WERI-Rb-1 (cell line): ENCODE data around the gene KLHDC7B.
A peak's percentile ranks its signal among the peaks of the same experiment; 100 is the strongest.

ENCODE experiments used
- DNase-seq: peaks from one replicate; pipeline ENCODE4 v3.0.0-alpha.2; 2020
- H3K27ac ChIP-seq: fragments of 250-450 bp; sonication (Bioruptor Pico); 2 replicates; pipeline ENCODE4 v1.5.1; 2020; ENCODE audit warnings: mild to moderate bottlenecking, moderate library complexity
- H3K27me3 ChIP-seq: fragments of 250-450 bp; sonication (Bioruptor Pico); 2 replicates; pipeline ENCODE4 v1.5.1; 2021; ENCODE audit warnings: mild to moderate bottlenecking, low read depth, moderate library complexity; ENCODE audit not compliant: insufficient read depth, severe bottlenecking
- H3K36me3 ChIP-seq: fragments of 250-450 bp; sonication (Bioruptor Pico); 2 replicates; pipeline ENCODE4 v1.5.1; 2020; ENCODE audit warnings: mild to moderate bottlenecking, moderate library complexity
- H3K4me3 ChIP-seq: 2 replicates; pipeline ENCODE4 v1.5.1; 2011; ENCODE audit warnings: low read depth, mild to moderate bottlenecking, control low read depth, low read length
- H3K9me3 ChIP-seq: fragments of 250-450 bp; sonication (Bioruptor Pico); 2 replicates; pipeline ENCODE4 v1.5.1; 2021; ENCODE audit warnings: mild to moderate bottlenecking, moderate library complexity; ENCODE audit not compliant: severe bottlenecking
- TF ChIP-seq, protein P1 (sequence below): IDR thresholded peaks from 2 replicates; pipeline ENCODE4 v1.5.1; 2011; ENCODE audit warnings: low read depth, mild to moderate bottlenecking, control low read depth, inconsistent platforms, low read length

The KLHDC7B gene

DNA sequence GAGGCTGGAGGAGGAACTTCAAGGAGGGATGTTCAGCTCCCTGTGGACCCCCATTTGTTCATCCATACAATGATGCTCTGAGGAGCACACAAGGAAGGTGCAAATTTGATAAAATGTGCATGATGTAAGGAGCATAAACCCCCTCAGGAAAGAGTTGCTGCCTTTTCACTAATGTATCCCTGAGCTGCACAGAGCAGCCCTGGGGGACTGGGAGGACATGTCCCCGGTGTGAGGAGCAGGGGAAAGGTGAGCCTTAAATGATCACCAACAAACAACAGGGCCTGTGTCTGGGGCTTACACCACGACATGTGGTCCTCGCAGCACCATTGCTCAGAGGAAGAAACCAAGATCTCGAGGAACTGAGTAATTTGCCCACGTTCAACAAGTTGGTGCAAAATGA, 51.4 kb downstream of the KLHDC7B start:
- Histone ChIP-seq H3K4me3 (no peak overlapping the region), H3K27me3 (no peaks in the 10 kb centered on the region), H3K36me3 (peaks cover 12% of the 10 kb centered on the region), H3K27ac (no peak overlapping the region), H3K9me3 (no peaks in the 10 kb centered on the region)
- DNase-seq: no peak
- TF ChIP-seq, protein P1, sequence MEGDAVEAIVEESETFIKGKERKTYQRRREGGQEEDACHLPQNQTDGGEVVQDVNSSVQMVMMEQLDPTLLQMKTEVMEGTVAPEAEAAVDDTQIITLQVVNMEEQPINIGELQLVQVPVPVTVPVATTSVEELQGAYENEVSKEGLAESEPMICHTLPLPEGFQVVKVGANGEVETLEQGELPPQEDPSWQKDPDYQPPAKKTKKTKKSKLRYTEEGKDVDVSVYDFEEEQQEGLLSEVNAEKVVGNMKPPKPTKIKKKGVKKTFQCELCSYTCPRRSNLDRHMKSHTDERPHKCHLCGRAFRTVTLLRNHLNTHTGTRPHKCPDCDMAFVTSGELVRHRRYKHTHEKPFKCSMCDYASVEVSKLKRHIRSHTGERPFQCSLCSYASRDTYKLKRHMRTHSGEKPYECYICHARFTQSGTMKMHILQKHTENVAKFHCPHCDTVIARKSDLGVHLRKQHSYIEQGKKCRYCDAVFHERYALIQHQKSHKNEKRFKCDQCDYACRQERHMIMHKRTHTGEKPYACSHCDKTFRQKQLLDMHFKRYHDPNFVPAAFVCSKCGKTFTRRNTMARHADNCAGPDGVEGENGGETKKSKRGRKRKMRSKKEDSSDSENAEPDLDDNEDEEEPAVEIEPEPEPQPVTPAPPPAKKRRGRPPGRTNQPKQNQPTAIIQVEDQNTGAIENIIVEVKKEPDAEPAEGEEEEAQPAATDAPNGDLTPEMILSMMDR: no peak

DNA sequence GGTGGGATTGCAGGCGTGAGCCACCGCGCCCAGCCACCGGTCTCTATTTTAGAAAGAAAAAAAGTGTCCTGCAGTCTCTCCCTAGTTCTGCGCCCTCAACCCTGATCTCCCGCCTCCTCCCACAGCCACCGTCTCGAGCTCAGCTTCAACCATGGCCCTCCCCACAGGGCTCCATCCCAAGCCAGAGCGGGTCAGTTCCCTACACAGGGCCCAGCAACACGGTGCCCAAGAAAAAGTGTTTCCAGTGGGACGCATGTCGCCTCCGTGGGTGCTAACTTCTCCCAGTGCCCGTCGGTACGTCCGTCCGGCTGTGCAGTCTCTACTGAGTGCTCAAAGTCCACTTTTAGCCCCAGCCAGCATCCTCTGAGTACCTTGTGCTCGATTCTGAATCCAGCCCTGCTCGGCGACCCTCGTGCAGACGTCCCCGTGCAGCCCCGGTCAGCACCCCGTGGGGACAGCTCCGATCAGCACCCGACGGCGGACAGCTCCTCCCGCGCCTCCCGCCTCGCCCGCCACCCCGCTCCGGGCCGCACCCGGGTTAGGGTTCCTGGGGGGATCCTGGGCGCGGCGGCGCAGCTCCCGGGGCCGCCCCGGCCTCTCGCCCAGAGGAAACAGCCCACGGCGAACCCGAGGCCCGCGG, 54.2 kb downstream of the KLHDC7B start:
- Histone ChIP-seq H3K27ac (peak overlapping the region; percentile 76), H3K27me3 (no peaks in the 10 kb centered on the region)

DNA sequence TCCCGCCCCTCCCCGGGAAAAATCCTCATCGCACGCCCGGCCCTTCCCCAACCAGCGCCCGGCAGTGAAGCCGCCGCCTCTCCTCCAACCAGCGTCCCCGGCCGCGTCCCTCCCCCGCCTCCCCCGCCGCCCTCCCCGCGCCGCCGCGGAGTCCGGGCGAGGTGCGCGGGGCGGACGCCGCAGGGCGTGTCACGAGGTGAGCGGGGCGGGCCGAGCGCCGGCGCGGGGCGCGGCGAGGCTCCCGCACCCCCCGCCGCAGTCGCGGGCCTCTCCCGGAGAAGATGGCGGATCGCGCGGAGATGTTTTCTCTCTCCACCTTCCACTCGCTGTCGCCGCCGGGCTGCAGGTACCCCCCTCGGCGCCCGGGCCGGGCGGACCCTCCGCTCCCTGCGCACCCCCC, 54.8 kb downstream of the KLHDC7B start, which contains the start of gene MAPK8IP2:
Gene MAPK8IP2, plus strand, starts transcription at position 256 of the 400 bp plus-strand sequence. Its CDS starts 26 bp downstream, at position 282.
- Histone ChIP-seq H3K9me3 (no peaks in the 10 kb centered on the region), H3K27me3 (no peaks in the 10 kb centered on the region), H3K36me3 (peaks cover 43% of the 10 kb centered on the region), H3K4me3 (peak within 1 kb of the TSS; percentile 89), H3K27ac (peak within 1 kb of the TSS; percentile 88)
- DNase-seq: peak; percentile 77
- TF ChIP-seq, protein P1: no peak

More for the DNA sequence above, 54.2 kb downstream of the KLHDC7B start:
- TF ChIP-seq, protein P1: no peak
- DNase-seq: no peak
- peak overlapping the region; percentile 67 for H3K4me3 ChIP-seq
- H3K9me3 ChIP-seq: no peaks in the 10 kb centered on the region
- H3K36me3 ChIP-seq: peaks cover 37% of the 10 kb centered on the region
